NCI-H1417 treated with DMSO at 0.1 percent for 48 hours (cell line): ENCODE results near the gene MT4.

Source experiments
- DNase-seq: peaks from one replicate; lab custom pipeline; 2025; lab: John Stamatoyannopoulos, UW

Gene MT4

DNA sequence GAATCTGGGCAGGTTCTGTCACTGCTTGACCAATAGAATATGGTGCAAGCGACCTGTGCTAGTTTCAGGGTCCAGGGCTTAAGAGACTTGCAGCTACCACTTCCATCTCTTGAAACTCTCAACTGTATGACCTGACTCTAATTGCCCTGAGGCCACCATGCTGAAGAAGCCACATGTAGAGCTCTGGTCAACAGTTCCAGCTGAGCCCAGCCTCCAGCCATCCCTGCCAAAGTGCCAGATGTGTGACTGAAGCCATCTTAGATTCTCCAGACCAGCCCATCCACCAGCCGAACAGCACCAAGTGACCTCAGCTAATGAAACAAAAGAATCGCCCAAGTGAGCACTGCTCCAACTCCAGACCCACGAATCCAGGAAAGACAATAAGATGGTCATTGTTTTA lies 40.1 kb downstream of the MT4 start:
- DNase-seq = no peak

DNA sequence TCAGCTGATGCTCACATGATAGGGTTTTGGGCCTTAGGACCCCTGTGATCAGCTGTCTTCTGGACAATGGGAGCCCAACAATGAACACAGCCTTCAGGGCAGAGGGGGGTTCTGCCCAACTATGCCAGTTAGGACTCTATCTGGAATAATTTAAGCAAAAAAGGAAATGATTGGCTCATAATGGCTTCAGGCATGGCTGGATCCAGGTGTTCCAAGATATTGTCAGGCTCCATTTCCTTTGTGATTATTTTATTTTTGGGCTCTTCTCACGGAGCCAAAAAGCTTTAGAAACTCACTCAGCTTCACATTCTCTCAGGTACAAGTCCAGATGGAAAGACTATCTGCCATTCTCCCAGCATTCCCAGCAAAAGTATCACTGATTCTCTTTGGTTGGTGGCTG lies 40.6 kb downstream of the MT4 start:
- no peak for DNase-seq

DNA sequence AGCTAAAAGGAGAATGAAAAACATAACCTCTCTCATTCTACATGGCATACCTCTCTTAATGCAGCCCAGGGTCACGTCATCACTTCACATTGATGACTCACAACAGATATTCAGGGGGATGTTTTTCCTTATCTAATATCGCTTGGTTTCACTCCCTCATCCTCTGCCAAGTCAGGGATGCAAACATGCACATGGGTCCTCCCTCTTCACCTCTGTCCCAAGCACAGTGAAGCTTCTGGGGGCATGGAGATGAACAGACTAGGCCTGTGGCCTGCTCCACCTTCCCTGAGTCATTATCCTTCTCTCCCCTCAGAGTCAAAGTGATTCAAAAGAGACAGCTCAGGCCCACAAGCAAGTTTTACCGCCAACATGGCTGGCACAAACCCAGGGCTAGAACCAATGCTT lies 41.2 kb downstream of the MT4 start:
- DNase-seq = no peak

DNA sequence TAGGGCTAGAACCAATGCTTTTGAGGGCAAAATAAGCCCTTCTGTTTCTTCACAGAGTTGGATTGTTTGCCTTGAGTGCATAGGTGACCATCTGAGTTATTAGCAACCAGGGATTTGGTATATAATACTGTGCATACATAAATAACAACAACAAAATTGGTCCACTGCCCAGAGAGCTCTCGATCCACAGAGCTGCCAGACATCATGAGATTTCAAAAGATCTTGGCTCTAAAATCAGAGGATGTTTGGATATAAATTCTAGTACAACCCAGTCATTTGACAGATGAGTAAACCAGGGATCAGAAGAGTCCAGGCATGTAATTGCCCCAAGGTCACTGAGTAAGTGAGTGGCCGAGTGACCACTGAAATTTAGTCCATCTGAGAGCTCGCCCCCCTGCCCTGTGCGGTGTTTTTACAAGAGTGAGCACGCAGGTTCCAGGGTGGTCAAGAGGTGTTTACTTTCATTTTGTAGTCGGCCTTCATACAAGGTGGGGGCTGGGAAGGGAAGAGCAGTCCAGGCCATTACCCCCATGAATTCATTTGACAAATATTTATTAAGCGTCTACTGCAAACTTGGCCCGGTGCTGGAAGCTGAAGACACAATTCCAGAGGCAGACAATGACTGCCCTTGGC lies 41.7 kb downstream of the MT4 start:
- no peak for DNase-seq

DNA sequence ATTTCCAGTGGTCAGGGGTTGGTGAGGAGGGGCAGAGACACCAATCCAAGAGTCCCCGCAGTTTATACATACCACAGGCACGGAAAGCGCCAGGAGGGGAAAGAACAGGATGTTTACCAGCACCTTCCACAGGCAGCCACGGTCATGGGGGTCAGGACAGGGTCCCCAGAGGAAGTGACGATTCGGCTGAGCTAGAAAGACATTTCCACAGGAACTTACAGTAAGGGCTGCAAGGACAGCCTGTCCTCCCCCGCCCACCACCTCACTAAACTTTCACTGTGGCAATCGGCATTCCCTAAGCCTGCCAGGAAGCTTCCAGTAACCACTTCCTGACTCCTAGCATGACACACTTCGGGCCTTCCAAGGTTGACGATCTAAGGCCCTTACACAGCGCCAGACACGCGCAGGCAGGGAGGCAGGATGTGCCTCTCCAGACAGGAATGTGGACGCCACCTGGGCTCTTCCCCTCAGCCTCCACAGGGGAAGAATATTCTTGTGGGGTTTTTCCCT lies 42.3 kb downstream of the MT4 start:
- no peak for DNase-seq

DNA sequence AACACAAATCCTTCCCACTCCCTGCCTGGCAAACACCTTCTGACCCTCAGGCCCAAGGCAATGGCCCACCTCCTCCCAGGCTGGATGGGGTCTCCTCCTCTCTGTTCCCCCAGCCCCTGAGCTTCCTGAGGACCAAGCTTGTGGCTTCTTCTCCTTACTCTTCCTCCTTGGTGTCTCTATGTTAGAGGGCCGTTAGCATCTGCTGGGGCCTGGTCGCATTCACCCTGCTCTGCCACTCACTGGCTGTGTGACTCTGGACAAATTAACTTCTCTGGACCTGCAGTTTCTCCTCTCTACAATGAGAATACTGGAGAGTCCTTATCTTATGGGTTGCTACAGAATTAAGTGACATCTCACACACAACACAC lies 42.8 kb downstream of the MT4 start:
- DNase-seq = no peak

DNA sequence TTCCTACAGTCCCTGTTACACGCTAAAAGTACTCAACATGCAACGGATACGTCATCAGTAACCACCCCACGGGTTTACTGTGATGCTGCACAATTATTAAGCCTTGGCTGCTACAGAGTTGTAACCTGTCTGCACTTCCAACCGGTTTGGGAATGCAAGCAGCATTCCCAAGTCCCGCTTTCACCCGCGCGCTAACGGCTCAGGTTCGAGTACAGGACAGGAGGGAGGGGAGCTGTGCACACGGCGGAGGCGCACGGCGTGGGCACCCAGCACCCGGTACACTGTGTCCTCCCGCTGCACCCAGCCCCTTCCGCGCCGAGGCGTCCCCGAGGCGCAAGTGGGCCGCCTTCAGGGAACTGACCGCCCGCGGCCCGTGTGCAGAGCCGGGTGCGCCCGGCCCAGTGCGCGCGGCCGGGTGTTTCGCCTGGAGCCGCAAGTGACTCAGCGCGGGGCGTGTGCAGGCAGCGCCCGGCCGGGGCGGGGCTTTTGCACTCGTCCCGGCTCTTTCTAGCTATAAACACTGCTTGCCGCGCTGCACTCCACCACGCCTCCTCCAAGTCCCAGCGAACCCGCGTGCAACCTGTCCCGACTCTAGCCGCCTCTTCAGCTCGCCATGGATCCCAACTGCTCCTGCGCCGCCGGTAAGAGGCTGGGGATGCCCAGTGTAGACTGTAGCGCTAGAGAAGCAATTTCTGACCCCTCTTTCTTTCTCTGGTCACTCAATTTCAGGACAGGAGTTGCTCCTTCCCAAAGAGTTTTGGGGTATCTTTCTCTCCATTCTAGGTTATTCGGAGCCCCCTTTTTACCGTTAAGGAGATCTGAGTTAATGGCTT lies 43.4 kb downstream of the MT4 start, which contains the start of gene MT2A:
MT2A (plus strand) TSS at position 542 of the 833 bp plus-strand sequence; CDS start at position 614, 72 bp downstream.
- DNase-seq = peak; percentile 40

DNA sequence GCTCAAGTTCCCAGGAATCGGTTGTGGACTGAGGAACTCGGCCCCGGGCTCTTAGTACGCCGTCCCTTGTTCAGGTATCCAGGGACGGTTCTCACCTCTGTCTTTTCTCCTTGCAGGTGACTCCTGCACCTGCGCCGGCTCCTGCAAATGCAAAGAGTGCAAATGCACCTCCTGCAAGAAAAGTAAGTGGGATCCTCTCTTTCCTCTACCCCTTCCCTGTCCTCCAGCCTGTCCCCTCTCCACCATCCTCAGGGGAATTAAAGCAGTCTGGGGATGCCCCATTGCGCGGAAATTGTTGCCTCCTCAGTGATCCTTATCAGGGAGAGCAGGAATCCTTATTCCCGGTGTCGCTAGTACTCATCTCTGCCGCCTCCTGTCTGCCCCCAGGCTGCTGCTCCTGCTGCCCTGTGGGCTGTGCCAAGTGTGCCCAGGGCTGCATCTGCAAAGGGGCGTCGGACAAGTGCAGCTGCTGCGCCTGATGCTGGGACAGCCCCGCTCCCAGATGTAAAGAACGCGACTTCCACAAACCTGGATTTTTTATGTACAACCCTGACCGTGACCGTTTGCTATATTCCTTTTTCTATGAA lies 44.1 kb downstream of the MT4 start:
- no peak for DNase-seq

DNA sequence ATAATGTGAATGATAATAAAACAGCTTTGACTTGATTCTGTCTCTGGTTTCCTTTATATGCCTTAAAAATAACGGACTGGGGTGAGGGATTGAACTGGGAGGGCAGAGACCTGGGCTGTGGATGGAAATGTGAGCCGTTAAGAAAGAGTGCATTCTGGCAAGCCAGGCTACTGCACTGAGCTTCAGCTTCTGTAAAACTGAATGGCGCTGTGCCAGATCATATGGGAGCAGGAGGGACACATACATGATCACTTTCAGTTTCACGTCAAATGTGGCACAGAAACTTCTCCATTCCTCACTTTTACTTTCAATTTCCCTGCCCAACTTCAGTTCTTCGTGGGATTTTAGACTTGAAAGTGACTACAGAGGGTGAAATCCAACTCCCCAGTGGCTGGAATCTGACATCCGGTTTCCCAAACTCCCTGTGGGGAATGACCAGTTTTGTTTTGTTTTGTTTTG lies 44.6 kb downstream of the MT4 start:
- no peak for DNase-seq

DNA sequence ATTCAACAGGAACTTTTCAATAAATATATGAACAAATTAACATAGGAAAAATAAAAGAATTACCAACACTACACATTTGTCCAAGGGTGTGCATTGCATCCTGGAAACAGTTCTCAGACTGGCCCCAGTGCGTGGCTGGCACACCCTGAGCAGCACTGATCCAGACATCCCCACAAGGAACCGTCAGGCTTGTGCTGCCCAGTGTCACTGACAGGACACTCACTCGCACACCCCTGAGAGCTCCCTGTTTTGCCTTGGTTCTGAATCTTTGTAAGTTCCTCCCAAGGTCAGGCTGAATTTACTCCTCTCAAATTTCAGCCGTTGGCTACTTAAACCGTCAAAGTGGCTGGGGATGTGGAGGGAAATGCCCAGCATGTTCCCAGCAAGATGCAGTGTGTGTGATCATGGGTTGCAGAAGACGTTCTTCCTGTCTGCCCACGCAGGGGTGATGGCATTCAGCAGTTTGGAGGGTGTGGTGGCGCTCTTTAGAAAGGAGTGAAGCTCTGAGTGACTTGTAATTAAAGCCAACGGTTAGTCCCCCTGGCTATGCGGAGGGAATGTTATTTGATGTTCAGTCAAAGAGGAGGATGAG lies 45.2 kb downstream of the MT4 start:
- no peak for DNase-seq

DNA sequence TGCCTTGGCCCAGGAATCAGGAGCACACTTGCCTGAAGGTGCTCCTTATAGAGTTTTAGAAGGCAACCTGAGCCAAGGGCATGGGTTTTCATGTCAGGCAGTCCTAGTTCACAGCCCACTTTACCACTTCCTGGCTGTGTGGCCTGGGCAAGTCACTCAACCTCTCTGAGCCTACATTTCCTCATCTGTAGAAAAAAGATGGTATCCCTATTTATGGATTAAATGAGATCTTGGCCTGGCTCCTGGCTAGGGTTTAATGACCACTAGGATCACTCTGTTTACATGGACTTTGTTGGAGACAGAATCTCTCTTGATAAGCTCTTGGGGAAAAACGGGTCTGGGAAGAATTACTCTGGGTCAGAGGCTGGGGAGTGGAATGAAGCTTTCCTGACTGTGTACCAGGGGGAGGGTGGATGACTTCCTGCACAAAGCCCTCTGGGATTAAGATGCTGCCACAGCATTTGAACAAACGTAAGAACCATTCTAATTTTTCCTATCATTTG lies 45.8 kb downstream of the MT4 start:
- DNase-seq = no peak

DNA sequence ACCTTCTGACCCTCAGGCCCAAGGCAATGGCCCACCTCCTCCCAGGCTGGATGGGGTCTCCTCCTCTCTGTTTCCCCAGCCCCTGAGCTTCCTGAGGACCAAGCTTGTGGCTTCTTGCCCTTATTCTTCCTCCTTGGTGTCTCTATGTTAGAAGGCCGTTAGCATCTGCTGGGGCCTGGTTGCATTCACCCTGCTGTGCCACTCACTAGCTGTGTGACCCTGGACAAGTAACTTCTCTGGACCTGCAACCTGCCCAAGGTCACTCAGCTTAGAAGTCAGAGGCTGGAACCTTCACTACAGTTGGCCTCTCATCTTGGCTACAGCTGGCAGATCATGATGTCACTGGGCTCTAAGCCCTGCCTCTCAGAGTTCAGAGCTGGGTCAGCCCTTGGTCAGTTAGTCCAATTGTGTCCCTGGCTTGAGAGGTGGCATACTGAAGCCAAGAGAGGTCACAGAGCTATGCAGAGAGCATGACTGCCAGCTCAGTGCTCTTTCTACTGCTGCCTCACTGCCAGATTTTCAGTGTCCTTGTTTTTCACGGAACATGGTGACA lies 46.5 kb downstream of the MT4 start:
- DNase-seq = no peak

DNA sequence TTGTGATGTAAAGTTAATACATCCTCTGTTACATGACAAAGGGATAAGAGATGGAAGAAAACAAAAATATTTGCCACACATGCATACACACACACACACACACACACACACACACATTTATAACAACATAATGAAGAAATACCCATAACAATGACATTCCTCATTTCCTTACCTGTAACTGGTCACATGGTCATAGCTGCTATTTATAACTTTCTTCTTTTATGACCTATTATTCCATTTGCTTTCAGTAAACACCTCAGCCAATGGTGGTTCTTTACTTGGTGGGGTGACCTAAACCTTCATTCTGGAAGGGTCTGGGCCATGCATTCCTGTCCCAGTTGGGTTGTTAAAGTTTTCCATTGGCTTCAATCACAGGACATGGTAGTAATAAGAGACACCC lies 48.8 kb downstream of the MT4 start:
- no peak for DNase-seq

DNA sequence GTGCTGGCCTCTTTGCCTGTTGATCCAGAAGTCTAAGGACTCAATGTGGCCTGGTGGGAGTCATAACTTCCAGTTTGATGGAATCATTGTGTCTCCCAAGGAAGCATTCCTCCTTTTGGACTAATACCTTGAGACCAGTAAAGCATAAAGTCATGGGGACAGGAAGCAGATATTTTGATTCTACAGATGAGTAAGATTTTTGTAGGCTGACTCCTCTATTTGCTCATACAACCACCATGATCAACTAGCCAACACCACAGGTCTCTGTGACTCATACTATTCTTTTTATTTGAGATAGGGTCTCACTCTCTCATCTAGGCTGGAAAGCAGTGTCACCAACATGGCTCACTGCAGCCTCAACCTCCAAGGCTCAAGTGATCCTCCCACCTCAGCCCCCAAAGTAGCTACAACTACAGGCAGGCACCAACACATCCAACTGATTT lies 49.7 kb downstream of the MT4 start:
- DNase-seq = no peak

DNA sequence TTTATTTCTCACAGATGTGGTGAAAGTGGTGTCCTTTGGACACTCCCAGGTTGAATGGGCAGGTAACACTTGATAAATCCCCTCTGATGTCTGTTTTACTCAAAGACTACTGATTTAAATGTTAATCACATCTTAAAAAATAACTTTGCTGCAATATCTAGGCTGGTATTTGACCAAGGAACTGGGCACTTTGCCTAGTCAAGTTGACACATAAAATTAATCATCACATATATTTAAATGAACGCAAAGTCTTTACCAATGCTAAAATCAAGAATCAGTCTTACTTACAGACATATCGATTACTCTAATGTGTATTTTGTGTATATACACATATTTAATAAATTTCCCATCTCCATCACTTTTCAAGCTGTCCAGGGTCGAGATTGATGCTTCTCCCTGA lies 50.5 kb downstream of the MT4 start:
- no peak for DNase-seq

DNA sequence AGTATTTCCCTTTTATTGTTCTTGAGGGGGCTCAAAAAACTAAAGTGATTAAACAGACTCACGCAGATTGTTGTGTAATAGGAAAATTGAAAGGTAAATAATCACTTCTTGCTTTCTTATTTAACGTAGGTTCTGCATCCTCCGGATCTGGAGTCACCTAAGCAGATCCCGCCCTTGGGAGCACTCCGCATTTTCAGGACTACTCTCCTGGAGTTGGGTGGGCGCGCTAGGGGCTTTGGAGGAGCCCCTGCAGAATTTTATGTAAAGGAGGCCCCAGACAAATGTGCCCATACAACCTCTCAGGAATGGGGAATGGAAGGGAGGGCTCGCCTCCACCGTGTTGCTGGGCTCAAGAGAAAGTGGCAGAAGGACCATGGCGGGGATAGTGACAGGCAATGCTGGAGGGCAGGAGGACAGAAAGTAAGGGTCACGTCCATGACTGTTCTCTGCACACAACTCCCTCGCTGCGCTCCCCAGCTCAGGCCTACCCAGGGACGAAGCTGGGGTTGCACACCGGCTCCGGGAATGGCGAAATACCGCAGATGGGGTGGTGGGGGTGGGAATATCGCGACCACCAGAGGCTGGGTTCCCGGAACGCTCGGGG lies 51.8 kb downstream of the MT4 start:
- no peak for DNase-seq

DNA sequence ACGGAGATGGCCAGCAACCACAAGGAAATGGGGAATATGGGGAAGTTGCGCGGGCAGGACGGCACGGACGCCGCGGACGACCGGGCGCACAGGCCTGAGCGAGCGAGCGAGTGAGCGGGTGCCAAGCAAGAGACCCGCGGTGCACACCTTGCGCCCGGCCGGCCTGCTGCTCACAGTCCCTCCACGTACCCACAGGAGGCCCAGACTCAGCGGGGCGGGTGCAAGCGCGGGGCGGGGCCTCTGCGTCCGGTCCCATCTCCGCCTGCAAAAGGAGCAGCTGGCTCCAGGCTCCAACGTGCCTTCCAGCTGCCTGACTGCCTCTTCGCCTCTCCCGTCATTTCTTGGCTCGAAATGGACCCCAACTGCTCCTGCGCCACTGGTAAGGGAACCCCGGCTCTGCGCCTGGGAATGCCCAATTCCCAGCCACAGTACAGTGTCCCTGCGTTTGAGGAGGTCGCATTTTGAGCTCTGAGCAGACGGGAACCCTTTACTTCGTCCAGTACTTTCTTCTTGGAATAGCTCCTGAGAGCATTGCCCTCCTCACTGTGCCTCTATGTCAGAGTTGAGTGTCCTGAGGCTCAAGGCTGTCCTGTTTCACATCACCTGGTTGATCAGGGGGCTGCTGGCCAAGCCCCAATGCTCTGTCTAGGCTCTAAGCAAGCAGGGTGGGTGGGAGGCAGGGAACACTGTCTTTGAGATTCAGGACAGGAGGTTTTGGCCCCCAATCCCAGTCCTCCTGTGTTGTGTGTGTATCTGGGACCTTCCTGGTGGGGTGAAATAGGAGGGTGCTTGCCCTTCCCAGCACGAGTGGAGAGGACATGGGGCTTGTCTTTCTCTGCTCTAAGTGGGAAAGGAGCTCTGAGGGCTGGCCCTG lies 52.6 kb downstream of the MT4 start:
- DNase-seq = no peak

DNA sequence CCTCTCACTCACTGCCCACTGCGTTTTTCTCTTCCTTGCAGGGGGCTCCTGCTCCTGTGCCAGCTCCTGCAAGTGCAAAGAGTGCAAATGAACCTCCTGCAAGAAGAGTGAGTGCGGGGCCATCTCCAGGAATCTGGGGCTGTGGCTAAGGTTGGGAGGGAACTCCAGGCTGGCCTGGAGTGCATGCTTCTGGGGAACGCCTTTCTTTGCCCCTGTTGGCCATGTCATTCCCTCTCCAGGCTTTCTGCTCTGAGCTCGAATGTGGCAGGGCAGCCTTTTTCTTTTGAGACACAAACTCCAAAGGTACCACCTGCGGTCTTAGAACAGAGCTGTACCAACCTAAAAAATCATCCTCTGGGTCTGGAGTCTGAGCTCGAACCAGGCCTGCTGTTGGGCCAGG lies 53.3 kb downstream of the MT4 start:
- no peak for DNase-seq
